K562 (cell line): ENCODE measurements around the gene ETS2. TPM values are rescaled to one million over a fixed set of nuclear protein-coding genes. Genes with fewer than 3 reads are reported as not detected.

Source experiments
- ARID1B ChIP-seq: fragments of 450-650 bp; IDR thresholded peaks from 2 replicates; pipeline ENCODE4 v1.6.1; 2016; ENCODE audit warnings: antibody characterized with exemption, mild to moderate bottlenecking, inconsistent platforms
- ATF1 ChIP-seq, 2 experiments: fragments of 450-650 bp in 1 of 2; IDR thresholded peaks; 2 replicates each; pipeline ENCODE4 v1.6.1; 2016; ENCODE audit warnings: missing compliant biosample characterization in 1 of 2, missing genetic modification characterization in 1 of 2
- CCAR2 ChIP-seq: fragments of 200-400 bp; formaldehyde crosslinking; IDR thresholded peaks from 2 replicates; pipeline ENCODE4 v1.6.1; 2017; ENCODE audit warnings: mild to moderate bottlenecking, low read depth, low read length
- CEBPG ChIP-seq, 3 experiments: fragments of 200-800 bp in 1 of 3; sonication (Bioruptor generic) in 1 of 3; sonication (generic) in 1 of 3; formaldehyde crosslinking in 1 of 3; IDR thresholded peaks in 2 of 3; conservative IDR thresholded peaks in 1 of 3; 2 replicates each; pipeline versions ENCODE4 v1.6.1 to v1.8.0; 2016 to 2022; ENCODE audit warnings: missing compliant biosample characterization in 2 of 3, missing genetic modification characterization in 2 of 3, mild to moderate bottlenecking in 1 of 3, missing genetic modification reagents in 1 of 3
- DIDO1 ChIP-seq: fragments of 450-650 bp; IDR thresholded peaks from 2 replicates; pipeline ENCODE4 v1.6.1; 2016; ENCODE audit warnings: low read depth, missing biosample characterization, missing genetic modification characterization
- MYBL2 ChIP-seq, 2 experiments: fragments of 450-650 bp in 1 of 2; sonication (generic) in 1 of 2; formaldehyde crosslinking in 1 of 2; IDR thresholded peaks; 2 replicates each; pipeline versions ENCODE4 v1.6.1 to v1.8.1; 2017 to 2022; ENCODE audit warnings: borderline replicate concordance in 1 of 2, inconsistent platforms in 1 of 2, low read depth in 1 of 2, mild to moderate bottlenecking in 1 of 2, missing genetic modification reagents in 1 of 2, moderate library complexity in 1 of 2
- PCBP2 ChIP-seq: fragments of 200-400 bp; formaldehyde crosslinking; IDR thresholded peaks from 2 replicates; pipeline ENCODE4 v1.6.1; 2018; ENCODE audit warnings: low read length, low read depth, mild to moderate bottlenecking, moderate library complexity; ENCODE audit not compliant: poor library complexity, severe bottlenecking
- PHTF2 ChIP-seq: fragments of 250-450 bp; sonication (Bioruptor Pico); IDR thresholded peaks from 2 replicates; pipeline ENCODE4 v1.5.0; 2021; ENCODE audit warnings: mild to moderate bottlenecking
- POLR2AphosphoS5 ChIP-seq: IDR thresholded peaks from 2 replicates; pipeline ENCODE4 v1.6.1; 2011; ENCODE audit warnings: mild to moderate bottlenecking, low read depth, low read length, moderate library complexity; ENCODE audit not compliant: control insufficient read depth, insufficient read depth
- RBM17 ChIP-seq: fragments of 200-400 bp; formaldehyde crosslinking; IDR thresholded peaks from 2 replicates; pipeline ENCODE4 v1.6.1; 2017; ENCODE audit warnings: low read depth, mild to moderate bottlenecking, low read length, borderline replicate concordance
- RFX5 ChIP-seq: IDR thresholded peaks from 2 replicates; pipeline ENCODE4 v1.6.1; 2011; ENCODE audit warnings: low read depth, mild to moderate bottlenecking, improper control_type of control experiment, low read length
- SMARCB1 ChIP-seq: IDR thresholded peaks from 2 replicates; pipeline ENCODE4 v1.6.1; 2011; ENCODE audit warnings: improper control_type of control experiment, low read depth; ENCODE audit not compliant: insufficient read length
- TOE1 ChIP-seq, 2 experiments: fragments of 450-650 bp in 1 of 2; sonication (generic) in 1 of 2; formaldehyde crosslinking in 1 of 2; IDR thresholded peaks; 2 replicates each; pipeline versions ENCODE4 v1.7.1 to v1.8.0; 2016 to 2022; ENCODE audit warnings: borderline replicate concordance in 2 of 2, mild to moderate bottlenecking in 2 of 2, antibody characterized with exemption in 1 of 2, inconsistent platforms in 1 of 2, low read depth in 1 of 2, missing genetic modification reagents in 1 of 2, moderate library complexity in 1 of 2
- U2AF2 ChIP-seq: fragments of 200-400 bp; formaldehyde crosslinking; optimal IDR thresholded peaks from 2 replicates; pipeline ENCODE3; 2017; ENCODE audit warnings: low read depth, mild to moderate bottlenecking, low read length
- ZFX ChIP-seq: sonication (generic); formaldehyde crosslinking; IDR thresholded peaks from 2 replicates; pipeline ENCODE4 v1.8.0; 2022; ENCODE audit warnings: mild to moderate bottlenecking, missing genetic modification reagents, moderate library complexity
- ZNF121 ChIP-seq: sonication (generic); formaldehyde crosslinking; conservative IDR thresholded peaks from 2 replicates; pipeline ENCODE4 v1.8.0; 2022; ENCODE audit warnings: missing genetic modification reagents
- ZNF174 ChIP-seq: fragments of 250-450 bp; sonication (Bioruptor Pico); IDR thresholded peaks from 2 replicates; pipeline ENCODE4 v1.4.0; 2020; ENCODE audit warnings: mild to moderate bottlenecking
- ZNF583 ChIP-seq: fragments of 250-450 bp; sonication (Bioruptor Pico); IDR thresholded peaks from 2 replicates; pipeline ENCODE4 v1.4.0; 2020
- ZNF589 ChIP-seq: fragments of 200-800 bp; sonication (Bioruptor generic); IDR thresholded peaks from 2 replicates; pipeline ENCODE4 v1.6.1; 2016; ENCODE audit warnings: low read depth, missing genetic modification characterization, missing compliant biosample characterization
- ZZZ3 ChIP-seq: fragments of 450-650 bp; IDR thresholded peaks from 2 replicates; pipeline ENCODE4 v1.6.1; 2016; ENCODE audit warnings: antibody characterized with exemption, mild to moderate bottlenecking, moderate library complexity
- polyA plus RNA-seq, 8 experiments: library from polyadenylated mRNA; depleted of rRNA in 4 of 8; stranded (reverse) in 5 of 8; unstranded in 3 of 8; fragments of >200 nt; fragmentation: Nextera tagmentation in 2 of 8; fragmentation: Illumina TruSeq in 1 of 8; extraction: Ambion mirVana in 2 of 8; extraction: Trizol in 1 of 8; gene quantifications; 2 replicates each; pipeline versions ENCODE4 v1.2.1 to v1.2.3, GENCODE V29; 2011 to 2014; ENCODE audit warnings: inconsistent platforms in 1 of 8, missing spikeins in 1 of 8
- total RNA-seq, 7 experiments: library from RNA; depleted of rRNA in 6 of 7; stranded (reverse); fragments of >200 nt in 6 of 7; fragmentation: Illumina TruSeq in 2 of 7; extraction: Trizol in 2 of 7; gene quantifications; 2 replicates each; pipeline versions ENCODE4 v1.2.1 to v1.2.3, GENCODE V29; 2011 to 2021; ENCODE audit warnings: low replicate concordance in 1 of 7
- TF ChIP-seq, protein P1 (sequence below), 3 experiments: IDR thresholded peaks in 2 of 3; conservative IDR thresholded peaks in 1 of 3; 2 replicates each; pipeline ENCODE4 v1.5.1; 2011 to 2012; ENCODE audit warnings: low read length in 3 of 3, mild to moderate bottlenecking in 3 of 3, control low read depth in 2 of 3, improper control_type of control experiment in 1 of 3, inconsistent platforms in 1 of 3, low read depth in 1 of 3, mixed read lengths in 1 of 3, moderate library complexity in 1 of 3; ENCODE audit not compliant: insufficient read depth in 2 of 3
- TF ChIP-seq, protein P2 (sequence below): sonication (generic); formaldehyde crosslinking; IDR thresholded peaks from 2 replicates; pipeline ENCODE4 v1.8.0; 2022; ENCODE audit warnings: missing genetic modification reagents, mild to moderate bottlenecking, moderate library complexity, borderline replicate concordance
- TF ChIP-seq, protein P3 (sequence below): fragments of 450-650 bp; formaldehyde crosslinking; IDR thresholded peaks from 2 replicates; pipeline ENCODE4 v1.4.0; 2022; ENCODE audit warnings: missing genetic modification characterization

The ETS2 gene
- total and polyA plus RNA-seq, 9 of the 15 experiments (the other 6 are each of a cell fraction or from before 2014, with no cell fraction given): 1.7 to 24.4 (median 12.2) TPM

DNA sequence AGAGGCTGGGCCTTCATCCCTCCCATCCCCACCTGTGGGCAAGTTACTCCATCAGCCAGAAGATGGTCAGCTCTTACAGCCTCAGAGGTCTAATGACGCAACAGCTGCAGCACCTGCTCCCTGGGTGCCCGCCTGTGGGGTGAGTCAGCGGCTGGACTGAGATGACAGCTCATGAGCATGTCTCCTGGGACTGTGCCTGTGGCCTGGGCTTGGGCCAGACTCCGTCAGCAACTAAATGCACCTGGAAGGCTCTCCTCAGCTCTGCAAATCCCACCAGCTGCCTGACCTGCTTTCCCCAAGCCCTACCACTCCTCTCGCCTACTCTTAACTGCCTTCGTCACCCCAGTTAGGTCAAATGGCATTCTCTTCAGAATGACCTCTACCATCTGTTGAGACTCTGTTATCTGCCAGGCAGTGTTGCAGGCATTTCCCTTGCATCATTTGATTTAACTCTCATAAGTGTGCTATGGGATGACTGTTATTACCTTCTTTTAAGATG lies 47.7 kb downstream of the ETS2 start (continued):
- TF ChIP-seq ZNF174 (CRISPR knock-in tag) (no peak), CCAR2 (no peak), DIDO1 (no peak), PHTF2 (CRISPR knock-in tag) (no peak), ZNF583 (CRISPR knock-in tag) (no peak), ARID1B (peak; percentile 60; the same call in 1 of the 2 replicates), TOE1 (IDR thresholded peaks at IDR 0.05; ENCODE audit: borderline replicate concordance) (peak; percentile 33; the same call in 1 of the 2 replicates), TOE1 (CRISPR knock-in tag; IDR thresholded peaks at IDR 0.05; ENCODE audit: borderline replicate concordance, low read depth) (no peak), SMARCB1 (no peak), ZFX (CRISPR knock-in tag) (no peak), PCBP2 (no peak), MYBL2 (IDR thresholded peaks at IDR 0.05; ENCODE audit: low read depth) (peak; percentile 18; the same call in 1 of the 2 replicates), MYBL2 (CRISPR knock-in tag; IDR thresholded peaks at IDR 0.05; ENCODE audit: borderline replicate concordance) (no peak), ZNF121 (CRISPR knock-in tag) (no peak), RBM17 (no peak), ZNF589 (CRISPR knock-in tag) (no peak), ZZZ3 (no peak), U2AF2 (no peak), RFX5 (no peak), ATF1 (CRISPR knock-in tag; IDR thresholded peaks at IDR 0.05) (no peak), ATF1 (tag; IDR thresholded peaks at IDR 0.05) (no peak), POLR2AphosphoS5 (0 out of 2 replicates have a peak, but pooled peaks have one; percentile 25), CEBPG (CRISPR knock-in tag; IDR thresholded peaks at IDR 0.05) (peak; percentile 87), CEBPG (tag; conservative IDR thresholded peaks at IDR 0.05 in 1 of 2, IDR thresholded peaks at IDR 0.05 in 1 of 2) (peak; percentile 89 to 90)
- TF ChIP-seq, protein P1, sequence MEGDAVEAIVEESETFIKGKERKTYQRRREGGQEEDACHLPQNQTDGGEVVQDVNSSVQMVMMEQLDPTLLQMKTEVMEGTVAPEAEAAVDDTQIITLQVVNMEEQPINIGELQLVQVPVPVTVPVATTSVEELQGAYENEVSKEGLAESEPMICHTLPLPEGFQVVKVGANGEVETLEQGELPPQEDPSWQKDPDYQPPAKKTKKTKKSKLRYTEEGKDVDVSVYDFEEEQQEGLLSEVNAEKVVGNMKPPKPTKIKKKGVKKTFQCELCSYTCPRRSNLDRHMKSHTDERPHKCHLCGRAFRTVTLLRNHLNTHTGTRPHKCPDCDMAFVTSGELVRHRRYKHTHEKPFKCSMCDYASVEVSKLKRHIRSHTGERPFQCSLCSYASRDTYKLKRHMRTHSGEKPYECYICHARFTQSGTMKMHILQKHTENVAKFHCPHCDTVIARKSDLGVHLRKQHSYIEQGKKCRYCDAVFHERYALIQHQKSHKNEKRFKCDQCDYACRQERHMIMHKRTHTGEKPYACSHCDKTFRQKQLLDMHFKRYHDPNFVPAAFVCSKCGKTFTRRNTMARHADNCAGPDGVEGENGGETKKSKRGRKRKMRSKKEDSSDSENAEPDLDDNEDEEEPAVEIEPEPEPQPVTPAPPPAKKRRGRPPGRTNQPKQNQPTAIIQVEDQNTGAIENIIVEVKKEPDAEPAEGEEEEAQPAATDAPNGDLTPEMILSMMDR (IDR thresholded peaks at IDR 0.05 in 2 of 3, conservative IDR thresholded peaks at IDR 0.05 in 1 of 3; ENCODE audit: insufficient read depth in 2 of 3, low read depth in 1 of 3, low read length in 3 of 3): no peak
- TF ChIP-seq, protein P2, sequence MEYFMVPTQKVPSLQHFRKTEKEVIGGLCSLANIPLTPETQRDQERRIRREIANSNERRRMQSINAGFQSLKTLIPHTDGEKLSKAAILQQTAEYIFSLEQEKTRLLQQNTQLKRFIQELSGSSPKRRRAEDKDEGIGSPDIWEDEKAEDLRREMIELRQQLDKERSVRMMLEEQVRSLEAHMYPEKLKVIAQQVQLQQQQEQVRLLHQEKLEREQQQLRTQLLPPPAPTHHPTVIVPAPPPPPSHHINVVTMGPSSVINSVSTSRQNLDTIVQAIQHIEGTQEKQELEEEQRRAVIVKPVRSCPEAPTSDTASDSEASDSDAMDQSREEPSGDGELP (CRISPR knock-in tag): peak; percentile 19; the same call in 1 of the 2 replicates
- TF ChIP-seq, protein P3, sequence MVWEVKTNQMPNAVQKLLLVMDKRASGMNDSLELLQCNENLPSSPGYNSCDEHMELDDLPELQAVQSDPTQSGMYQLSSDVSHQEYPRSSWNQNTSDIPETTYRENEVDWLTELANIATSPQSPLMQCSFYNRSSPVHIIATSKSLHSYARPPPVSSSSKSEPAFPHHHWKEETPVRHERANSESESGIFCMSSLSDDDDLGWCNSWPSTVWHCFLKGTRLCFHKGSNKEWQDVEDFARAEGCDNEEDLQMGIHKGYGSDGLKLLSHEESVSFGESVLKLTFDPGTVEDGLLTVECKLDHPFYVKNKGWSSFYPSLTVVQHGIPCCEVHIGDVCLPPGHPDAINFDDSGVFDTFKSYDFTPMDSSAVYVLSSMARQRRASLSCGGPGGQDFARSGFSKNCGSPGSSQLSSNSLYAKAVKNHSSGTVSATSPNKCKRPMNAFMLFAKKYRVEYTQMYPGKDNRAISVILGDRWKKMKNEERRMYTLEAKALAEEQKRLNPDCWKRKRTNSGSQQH (CRISPR knock-in tag): no peak
